Hepatocyte (in vitro differentiated cells): ENCODE measurements around the gene MAST4.

Experiments
- EZH2 ChIP-seq: fragments of 200-600 bp; sonication (generic); IDR thresholded peaks from 2 replicates; pipeline ENCODE4 v1.6.1; 2016; ENCODE audit warnings: antibody characterized with exemption, mild to moderate bottlenecking, borderline replicate concordance
- TF ChIP-seq, protein P1 (sequence below): fragments of 200-600 bp; sonication (generic); IDR thresholded peaks from 2 replicates; pipeline ENCODE4 v1.5.1; 2016; ENCODE audit warnings: antibody characterized with exemption, mild to moderate bottlenecking; ENCODE audit not compliant: poor library complexity

DNA sequence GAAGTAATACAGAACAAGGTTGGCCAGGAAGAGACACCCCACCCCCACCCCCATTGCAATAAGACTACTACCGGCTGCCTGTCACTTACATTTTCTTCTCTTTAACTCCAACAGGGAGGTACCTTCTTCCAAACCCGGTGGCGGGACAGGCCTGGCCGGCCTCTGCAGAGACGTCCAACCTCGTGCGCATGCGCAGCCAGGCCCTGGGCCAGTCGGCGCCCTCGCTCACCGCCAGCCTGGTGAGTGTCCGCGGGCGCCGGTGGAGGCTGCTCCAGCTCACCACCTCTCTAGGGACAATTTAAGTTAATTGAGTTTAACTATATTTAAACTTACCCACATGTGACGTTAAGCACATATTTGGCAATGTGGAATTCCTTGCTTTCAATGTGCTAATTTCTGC, 192.4 kb downstream of the MAST4 start:
- TF ChIP-seq, protein P1, sequence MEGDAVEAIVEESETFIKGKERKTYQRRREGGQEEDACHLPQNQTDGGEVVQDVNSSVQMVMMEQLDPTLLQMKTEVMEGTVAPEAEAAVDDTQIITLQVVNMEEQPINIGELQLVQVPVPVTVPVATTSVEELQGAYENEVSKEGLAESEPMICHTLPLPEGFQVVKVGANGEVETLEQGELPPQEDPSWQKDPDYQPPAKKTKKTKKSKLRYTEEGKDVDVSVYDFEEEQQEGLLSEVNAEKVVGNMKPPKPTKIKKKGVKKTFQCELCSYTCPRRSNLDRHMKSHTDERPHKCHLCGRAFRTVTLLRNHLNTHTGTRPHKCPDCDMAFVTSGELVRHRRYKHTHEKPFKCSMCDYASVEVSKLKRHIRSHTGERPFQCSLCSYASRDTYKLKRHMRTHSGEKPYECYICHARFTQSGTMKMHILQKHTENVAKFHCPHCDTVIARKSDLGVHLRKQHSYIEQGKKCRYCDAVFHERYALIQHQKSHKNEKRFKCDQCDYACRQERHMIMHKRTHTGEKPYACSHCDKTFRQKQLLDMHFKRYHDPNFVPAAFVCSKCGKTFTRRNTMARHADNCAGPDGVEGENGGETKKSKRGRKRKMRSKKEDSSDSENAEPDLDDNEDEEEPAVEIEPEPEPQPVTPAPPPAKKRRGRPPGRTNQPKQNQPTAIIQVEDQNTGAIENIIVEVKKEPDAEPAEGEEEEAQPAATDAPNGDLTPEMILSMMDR, result no peak
- TF ChIP-seq EZH2, result no peak
